AG09319 (cell line): Measurements from ENCODE around the gene FHL2.

Experiments used
- DNase-seq: peaks from one replicate; pipeline ENCODE4 v3.0.0-alpha.2; 2010; ENCODE audit warnings: low read depth; ENCODE audit errors: extremely low read depth
- CTCF ChIP-seq: IDR thresholded peaks from 2 replicates; pipeline ENCODE4 v1.5.1; 2011; ENCODE audit warnings: low read depth, mild to moderate bottlenecking, inconsistent platforms, low read length, moderate library complexity

Gene FHL2

GRCh38 chr2:105403241-105403782, 4.5 kb upstream of the FHL2 start:
- no peak for DNase-seq
- no peak for TF ChIP-seq CTCF

GRCh38 chr2:105402809-105403208, 4.0 kb upstream of the FHL2 start:
- DNase-seq, result no peak
- TF ChIP-seq CTCF, result no peak

DNA sequence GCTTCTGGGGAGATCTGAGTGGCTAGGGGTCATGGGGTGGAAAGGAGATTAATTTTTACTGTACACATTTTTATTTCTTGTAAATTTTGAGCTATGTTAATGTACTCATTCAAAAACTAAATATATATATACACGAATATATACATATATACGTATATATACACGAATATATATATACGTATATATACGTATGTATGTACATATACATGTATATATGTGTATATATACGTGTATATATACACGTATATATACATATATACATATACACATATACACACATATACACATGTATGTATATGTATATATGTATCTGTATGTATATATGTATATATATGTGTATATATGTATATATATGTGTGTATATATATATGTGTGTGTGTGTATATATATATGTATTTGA, 3.0 kb upstream of the FHL2 start:
- DNase-seq, result no peak
- TF ChIP-seq CTCF, result no peak

DNA sequence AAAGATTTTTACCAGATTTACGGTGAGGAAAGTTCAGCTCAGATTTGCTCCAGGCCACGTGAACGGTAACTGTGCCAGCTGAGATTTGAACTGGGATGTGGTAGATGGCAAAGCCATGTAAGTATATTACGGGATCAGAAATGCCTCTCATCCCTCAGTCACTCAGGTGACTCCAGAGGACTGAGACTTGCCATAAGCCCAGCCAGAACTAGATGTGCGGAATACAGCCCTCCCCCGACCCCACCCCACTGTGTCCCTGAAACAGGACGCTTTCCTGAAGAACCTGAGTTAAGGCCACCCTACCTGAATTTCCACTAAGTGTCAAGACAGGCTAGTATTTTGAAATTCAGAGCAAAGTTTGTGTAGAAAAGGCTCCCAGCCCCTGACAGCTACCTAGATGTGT, 1.3 kb upstream of the FHL2 start:
- no peak for TF ChIP-seq CTCF
- no peak for DNase-seq

DNA sequence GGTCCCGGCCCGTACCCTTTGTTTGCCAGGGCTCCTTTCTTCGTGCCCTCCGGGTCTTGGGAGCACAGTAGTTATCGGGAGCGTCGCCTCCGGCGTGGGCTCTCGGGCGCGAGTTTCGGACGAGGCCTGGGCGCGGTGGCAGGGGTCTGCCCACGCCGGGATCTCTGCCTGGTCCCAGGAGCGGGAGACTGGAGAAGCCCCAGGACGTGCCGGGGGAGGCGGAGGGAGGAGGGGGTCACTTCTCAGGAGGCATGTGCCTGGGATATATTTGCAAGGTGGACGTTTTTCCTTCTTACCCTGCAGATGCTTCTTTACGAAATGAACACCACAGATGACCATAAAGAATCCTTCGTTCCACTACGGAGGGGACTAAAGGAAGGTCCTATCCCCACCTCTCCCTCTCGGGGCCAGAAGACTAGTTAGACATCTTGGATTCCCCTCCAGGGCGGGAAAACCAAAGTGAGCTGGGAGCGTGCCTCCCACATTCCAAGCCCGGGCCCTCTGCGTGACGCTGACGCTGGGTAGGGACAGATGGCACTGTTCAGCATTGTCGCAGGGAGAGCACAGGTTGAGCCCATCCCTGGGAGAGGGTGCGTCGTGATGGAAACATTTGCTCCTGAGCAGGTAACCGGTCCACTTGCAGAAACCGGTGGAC, 483 bp upstream of the FHL2 start:
- no peak for TF ChIP-seq CTCF
- DNase-seq, result no peak

- DNase-seq, result no peak
- TF ChIP-seq CTCF, result no peak
Measured at GRCh38 chr2:105397953-105398335, 907 bp downstream of the FHL2 start.

GRCh38 chr2:105397025-105397722, 1.7 kb downstream of the FHL2 start:
- no peak for TF ChIP-seq CTCF
- DNase-seq, result no peak
